Measurements from ENCODE around the gene HSD17B13. TPM values are rescaled to one million over a fixed set of nuclear protein-coding genes. Genes with fewer than 3 reads are reported as not detected.
"Not testable (repeated sequence)": the region's sequence is repeated elsewhere in the genome, so short reads cannot be mapped to it uniquely, and the experiment has no call there.

Gene HSD17B13
- 0.13 TPM for polyA plus RNA-seq (2013, experiment 1 of 2; ENCODE audit: insufficient read length)
- 0.19 TPM for polyA plus RNA-seq (2013, experiment 2 of 2; ENCODE audit: insufficient read length)

- DNase-seq, result no peak
These were observed at the start of gene HSD17B13 for GRCh38 chr4:87322754-87323153. Gene HSD17B13 (minus strand): TSS chr4:87322882. CDS start chr4:87322841, 41 bp downstream.

- DNase-seq, result no peak
These were observed 47.4 kb upstream of the HSD17B13 start for GRCh38 chr4:87370068-87370467.

- no peak for DNase-seq
These were observed 44.0 kb upstream of the HSD17B13 start for GRCh38 chr4:87366521-87367162.

- DNase-seq, result no peak
These were observed 42.7 kb upstream of the HSD17B13 start for GRCh38 chr4:87365348-87365747.

- DNase-seq, result no peak
These were observed 40.9 kb upstream of the HSD17B13 start for GRCh38 chr4:87363552-87363951.

- no peak for DNase-seq
These were observed 37.8 kb upstream of the HSD17B13 start for GRCh38 chr4:87360338-87360935.

GRCh38 chr4:87359258-87359657 is 36.6 kb upstream of the HSD17B13 start:
- no peak for DNase-seq

GRCh38 chr4:87356832-87357526 is 34.3 kb upstream of the HSD17B13 start:
- no peak for DNase-seq

GRCh38 chr4:87354168-87355102 is 31.8 kb upstream of the HSD17B13 start:
- DNase-seq, result peak; percentile 18

- DNase-seq, result peak; percentile 37
These were observed 30.9 kb upstream of the HSD17B13 start for GRCh38 chr4:87353592-87353991.

GRCh38 chr4:87345139-87345538 is 22.5 kb upstream of the HSD17B13 start:
- DNase-seq, result no peak

- DNase-seq, result no peak
These were observed 20.2 kb upstream of the HSD17B13 start for GRCh38 chr4:87342872-87343271.

- DNase-seq, result not testable (repeated sequence)
These were observed 19.4 kb upstream of the HSD17B13 start for GRCh38 chr4:87341954-87342635.

- DNase-seq, result no peak
These were observed 16.8 kb upstream of the HSD17B13 start for GRCh38 chr4:87339440-87339839.

- no peak for DNase-seq
These were observed 14.7 kb upstream of the HSD17B13 start for GRCh38 chr4:87337361-87337760.

GRCh38 chr4:87333267-87333666 is 10.6 kb upstream of the HSD17B13 start:
- DNase-seq, result no peak

GRCh38 chr4:87330761-87331160 is 8.1 kb upstream of the HSD17B13 start:
- no peak for DNase-seq

GRCh38 chr4:87327136-87327535 is 4.5 kb upstream of the HSD17B13 start:
- no peak for DNase-seq

GRCh38 chr4:87326460-87326859 is 3.8 kb upstream of the HSD17B13 start:
- no peak for DNase-seq

- DNase-seq, result no peak
These were observed 794 bp downstream of the HSD17B13 start for GRCh38 chr4:87321888-87322287.

GRCh38 chr4:87317527-87317926 is 5.2 kb downstream of the HSD17B13 start:
- DNase-seq, result no peak

- DNase-seq, result no peak
These were observed 5.7 kb downstream of the HSD17B13 start for GRCh38 chr4:87316961-87317360.
